CD4-positive, alpha-beta T cell (primary cell): ENCODE measurements around the gene FAM227A. TPM values are rescaled to one million over a fixed set of nuclear protein-coding genes. Genes with fewer than 3 reads are reported as not detected.

Experiments
- ATAC-seq: fragments of 200-7000 bp; cut with Tn5 transposase; one replicate; pipeline ENCODE4 v1.10.0; 2022; ENCODE audit warnings: mild to moderate bottlenecking; ENCODE audit not compliant: poor library complexity
- CTCF ChIA-PET: fragments of 350-600 bp; sonication (Branson Sonifier 250); formaldehyde crosslinking; loops from one replicate; lab custom pipeline; 2021; ENCODE audit warnings: antibody characterized with exemption, inconsistent platforms; lab: Charles Lee
- POLR2A ChIA-PET: fragments of 350-600 bp; sonication (Branson Sonifier 250); formaldehyde crosslinking; loops from one replicate; lab custom pipeline; 2021; ENCODE audit warnings: antibody characterized with exemption, inconsistent platforms; lab: Charles Lee
- DNase-seq, 14 experiments: peaks; one replicate each; pipeline ENCODE4 v3.0.0-alpha.2; 2013 to 2020; ENCODE audit warnings: mixed read lengths in 2 of 14
- H3K27ac ChIP-seq, 2 donors: one replicate each; pipeline versions ENCODE4 v1.5.1 to v1.7.0; 2013; ENCODE audit warnings: low read length in 2 of 2, low read depth in 1 of 2, mild to moderate bottlenecking in 1 of 2
- H3K27me3 ChIP-seq, 2 experiments: 1 replicate in 1 of 2; 2 replicates in 1 of 2; pipeline versions ENCODE4 v1.6.1 to v1.7.0; 2013; ENCODE audit warnings: low read length in 2 of 2, control low read depth in 1 of 2, mild to moderate bottlenecking in 1 of 2, moderate library complexity in 1 of 2; ENCODE audit not compliant: insufficient read depth in 2 of 2, control insufficient read depth in 1 of 2
- H3K36me3 ChIP-seq: one replicate; pipeline ENCODE4 v1.6.1; 2013; ENCODE audit warnings: low read length, control low read depth; ENCODE audit not compliant: insufficient read depth
- H3K4me1 ChIP-seq: one replicate; pipeline ENCODE4 v1.6.1; 2013; ENCODE audit warnings: low read length, control low read depth; ENCODE audit not compliant: insufficient read depth
- H3K4me3 ChIP-seq: one replicate; pipeline ENCODE4 v1.5.1; 2013; ENCODE audit warnings: mild to moderate bottlenecking, low read length, moderate library complexity
- H3K9me3 ChIP-seq, 2 experiments: 1 replicate in 1 of 2; 2 replicates in 1 of 2; pipeline versions ENCODE4 v1.6.1 to v1.7.0; 2013; ENCODE audit warnings: low read length in 2 of 2, mild to moderate bottlenecking in 2 of 2, control low read depth in 1 of 2, moderate library complexity in 1 of 2; ENCODE audit not compliant: control insufficient read depth in 1 of 2, insufficient read depth in 1 of 2
- H3K27ac Mint-ChIP-seq: one replicate; pipeline ENCODE4 v1.8.0; 2020; ENCODE audit warnings: mixed read lengths
- H3K27me3 Mint-ChIP-seq: one replicate; pipeline ENCODE4 v1.8.0; 2021; ENCODE audit warnings: mixed read lengths
- H3K36me3 Mint-ChIP-seq: one replicate; pipeline ENCODE4 v1.8.0; 2021; ENCODE audit warnings: low read depth, mixed read lengths
- H3K4me1 Mint-ChIP-seq: one replicate; pipeline ENCODE4 v1.8.0; 2021; ENCODE audit warnings: low read depth, mixed read lengths
- H3K4me3 Mint-ChIP-seq: one replicate; pipeline ENCODE4 v1.8.0; 2020; ENCODE audit warnings: mild to moderate bottlenecking, mixed read lengths
- H3K9me3 Mint-ChIP-seq: one replicate; pipeline ENCODE4 v1.8.0; 2020; ENCODE audit warnings: mixed read lengths
- CTCF ChIP-seq: fragments of 200-600 bp; IDR thresholded peaks from one replicate; pipeline ENCODE4 v1.8.0; 2022; ENCODE audit warnings: antibody characterized with exemption, mild to moderate bottlenecking
- intact Hi-C, 2 experiments: fragments of 100-400 bp; cut with DNase I in 1 of 2; cut with micrococcal nuclease in 1 of 2; formaldehyde crosslinking; loops; one replicate each; pipeline versions ENCODE4 v1.15.1 to v1.9.0; 2023 to 2025; cut with DNase I, micrococcal nuclease
- total RNA-seq, 174 experiments: library from RNA in 2 of 174; stranded (reverse) in 2 of 174; gene quantifications; one replicate each; pipeline ENCODE4 v1.2.3 and lab custom pipeline; 2021 to 2026

The FAM227A gene
- total RNA-seq, 2 experiments from 2014 or later: 0.34 to 0.91 TPM

GRCh38 chr22:38610234-38610633 is 46.0 kb downstream of the FAM227A start:
- Mint-ChIP-seq H3K9me3 (no peaks in the 10 kb centered on the region), H3K27me3 (no peaks in the 10 kb centered on the region), H3K4me3 (no peak overlapping the region), H3K4me1 (no peaks in the 10 kb centered on the region), H3K36me3 (no peaks in the 10 kb centered on the region), H3K27ac (no peak overlapping the region)
- DNase-seq (no peak), ATAC-seq (no peak)
- Histone ChIP-seq H3K4me3 (no peak overlapping the region), H3K36me3 (no peaks in the 10 kb centered on the region), H3K4me1 (no peaks in the 10 kb centered on the region), H3K9me3 (no peaks in the 10 kb centered on the region), H3K27ac (no peak overlapping the region), H3K27me3 (no peaks in the 10 kb centered on the region)
- intact Hi-C loops: no loop called here
- TF ChIP-seq CTCF: no peak
- ChIA-PET CTCF (no interaction called here), POLR2A (interaction anchor here (0.7 kb wide), 1 partner anchor 353 kb away, joined by 3 read pairs; no protein-coding TSS in a partner anchor)

GRCh38 chr22:38608992-38609750 is 47.0 kb downstream of the FAM227A start:
- H3K27me3 Mint-ChIP-seq: no peaks in the 10 kb centered on the region
- ChIA-PET POLR2A (interaction anchor here (0.7 kb wide), 1 partner anchor 352 kb away, joined by 3 read pairs; no protein-coding TSS in a partner anchor), CTCF (no interaction called here)
- no peaks in the 10 kb centered on the region for H3K4me1 Mint-ChIP-seq
- no peaks in the 10 kb centered on the region for H3K9me3 Mint-ChIP-seq
- H3K36me3 Mint-ChIP-seq: no peaks in the 10 kb centered on the region
- no peak overlapping the region for H3K4me3 Mint-ChIP-seq
- no peak overlapping the region for H3K27ac ChIP-seq
- no peaks in the 10 kb centered on the region for H3K27me3 ChIP-seq
- TF ChIP-seq CTCF: no peak
- intact Hi-C loops: loop anchor here in 1 of 2 experiments (10.0 kb wide), 1 partner anchor 676 kb away; no protein-coding TSS in a partner anchor
- ATAC-seq (no peak), DNase-seq (no peak)
- no peak overlapping the region for H3K4me3 ChIP-seq
- no peaks in the 10 kb centered on the region for H3K36me3 ChIP-seq
- no peak overlapping the region for H3K27ac Mint-ChIP-seq
- no peaks in the 10 kb centered on the region for H3K4me1 ChIP-seq
- H3K9me3 ChIP-seq: no peaks in the 10 kb centered on the region

- no peak for ATAC-seq
- H3K4me1 Mint-ChIP-seq: no peaks in the 10 kb centered on the region
- DNase-seq: no peak
- H3K4me1 ChIP-seq: no peaks in the 10 kb centered on the region
- intact Hi-C loops: loop anchor here in 1 of 2 experiments (10.0 kb wide), 1 partner anchor 677 kb away; no protein-coding TSS in a partner anchor
- POLR2A ChIA-PET: no interaction called here
- H3K36me3 ChIP-seq: no peaks in the 10 kb centered on the region
- no peaks in the 10 kb centered on the region for H3K9me3 Mint-ChIP-seq
- no peak overlapping the region for H3K4me3 Mint-ChIP-seq
- H3K27ac ChIP-seq: no peak overlapping the region
- H3K9me3 ChIP-seq: no peaks in the 10 kb centered on the region
- no peaks in the 10 kb centered on the region for H3K27me3 ChIP-seq
- H3K36me3 Mint-ChIP-seq: no peaks in the 10 kb centered on the region
- CTCF ChIA-PET: no interaction called here
- no peak overlapping the region for H3K4me3 ChIP-seq
- TF ChIP-seq CTCF: no peak
- H3K27me3 Mint-ChIP-seq: no peaks in the 10 kb centered on the region
- no peak overlapping the region for H3K27ac Mint-ChIP-seq
Observed at GRCh38 chr22:38607680-38608079, 48.5 kb downstream of the FAM227A start.
